ENCODE measurements around the gene SGK1.

DNA sequence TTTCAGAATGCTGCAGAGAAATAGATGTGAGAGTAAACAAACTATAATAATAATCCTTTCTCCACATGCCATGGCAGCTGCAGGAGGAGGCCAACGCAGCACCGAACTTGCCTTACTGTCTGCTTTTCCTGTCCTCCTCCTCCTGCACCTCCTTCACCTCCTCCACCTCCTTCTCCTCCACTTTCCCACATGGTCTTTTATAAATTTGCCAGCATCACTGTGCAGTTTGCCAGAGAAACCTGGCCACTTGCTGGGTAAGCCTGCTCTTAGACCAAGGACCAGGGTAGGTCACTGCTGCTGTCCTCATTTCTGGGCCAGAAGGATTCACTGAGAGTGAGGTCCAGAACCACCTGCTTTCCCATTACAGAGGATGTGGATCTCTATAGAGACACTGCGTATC is 8.7 kb downstream of the SGK1 start:
- TF ChIP-seq POLR2A (IDR thresholded peaks at IDR 0.05) = no peak
- TF ChIP-seq, protein P1, sequence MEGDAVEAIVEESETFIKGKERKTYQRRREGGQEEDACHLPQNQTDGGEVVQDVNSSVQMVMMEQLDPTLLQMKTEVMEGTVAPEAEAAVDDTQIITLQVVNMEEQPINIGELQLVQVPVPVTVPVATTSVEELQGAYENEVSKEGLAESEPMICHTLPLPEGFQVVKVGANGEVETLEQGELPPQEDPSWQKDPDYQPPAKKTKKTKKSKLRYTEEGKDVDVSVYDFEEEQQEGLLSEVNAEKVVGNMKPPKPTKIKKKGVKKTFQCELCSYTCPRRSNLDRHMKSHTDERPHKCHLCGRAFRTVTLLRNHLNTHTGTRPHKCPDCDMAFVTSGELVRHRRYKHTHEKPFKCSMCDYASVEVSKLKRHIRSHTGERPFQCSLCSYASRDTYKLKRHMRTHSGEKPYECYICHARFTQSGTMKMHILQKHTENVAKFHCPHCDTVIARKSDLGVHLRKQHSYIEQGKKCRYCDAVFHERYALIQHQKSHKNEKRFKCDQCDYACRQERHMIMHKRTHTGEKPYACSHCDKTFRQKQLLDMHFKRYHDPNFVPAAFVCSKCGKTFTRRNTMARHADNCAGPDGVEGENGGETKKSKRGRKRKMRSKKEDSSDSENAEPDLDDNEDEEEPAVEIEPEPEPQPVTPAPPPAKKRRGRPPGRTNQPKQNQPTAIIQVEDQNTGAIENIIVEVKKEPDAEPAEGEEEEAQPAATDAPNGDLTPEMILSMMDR (IDR thresholded peaks at IDR 0.05) = no peak

All from sigmoid colon (tissue), 3 donors.